GM18907 (cell line): ENCODE data around the gene PPP1R1B.

Source experiments
- ATAC-seq: cut with Tn5 transposase; IDR thresholded peaks from one replicate; pipeline ENCODE4 v1.9.1; 2021; ENCODE audit warnings: mild to moderate bottlenecking, moderate library complexity; ENCODE audit not compliant: unreplicated experiment

The PPP1R1B gene

DNA sequence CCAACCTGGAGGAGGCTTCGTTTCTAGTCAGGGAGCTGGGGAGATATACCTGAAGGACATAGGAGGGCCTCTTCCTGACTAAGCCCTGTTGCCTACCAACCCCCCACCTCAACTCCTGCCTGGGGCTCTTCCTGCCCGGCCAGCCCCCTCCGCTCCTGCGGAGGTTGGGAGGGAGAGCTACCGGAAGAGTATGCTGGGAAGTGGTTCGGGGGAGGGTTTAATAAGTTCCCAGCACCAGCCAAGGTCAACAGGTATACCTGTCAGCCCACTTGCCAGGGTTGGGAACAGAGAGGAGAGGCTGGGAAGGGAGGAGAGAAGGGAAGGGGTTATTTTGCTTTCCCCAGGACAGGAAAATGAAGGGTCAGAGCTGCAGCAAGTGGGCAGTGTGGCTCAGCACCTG is 4.7 kb downstream of the PPP1R1B start:
- no peak for ATAC-seq

DNA sequence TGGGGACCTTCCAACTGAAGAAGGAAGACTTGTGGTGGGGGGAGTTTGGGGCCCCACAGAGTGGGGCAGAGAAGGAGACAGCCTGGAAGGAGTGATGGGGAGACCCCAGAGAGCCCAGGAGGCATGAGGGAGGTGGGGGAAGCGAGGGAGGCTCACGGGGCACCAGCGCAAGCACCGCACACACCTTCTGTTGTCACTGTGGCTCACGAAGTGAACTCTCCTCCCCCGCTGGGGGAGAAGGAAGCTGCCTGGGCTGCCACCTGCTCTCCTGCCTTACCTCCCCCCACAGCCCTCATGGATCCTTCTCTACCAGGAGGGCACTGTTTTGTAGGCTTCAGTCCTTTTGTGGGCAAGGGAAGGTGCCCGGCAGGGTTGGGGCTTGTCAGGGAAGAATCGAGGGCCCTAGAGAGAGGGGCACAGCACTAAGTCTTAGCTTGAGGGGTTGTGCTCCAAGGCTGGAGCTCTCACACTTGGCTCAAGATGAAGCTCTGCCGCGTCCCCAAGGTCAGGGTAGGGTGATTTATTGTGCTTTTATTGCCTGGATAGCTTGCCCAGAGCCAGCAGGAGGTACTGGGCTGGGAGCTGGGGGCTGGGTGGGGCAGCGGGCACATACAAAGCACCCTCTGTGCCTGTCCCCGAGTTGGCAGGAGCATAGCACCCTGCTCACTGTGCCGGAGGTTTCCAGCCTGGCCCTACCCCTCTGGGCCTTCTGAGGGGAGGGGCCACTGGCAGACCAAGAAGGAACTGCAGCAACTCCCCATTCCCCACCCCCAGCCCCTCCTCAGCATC is 5.6 kb downstream of the PPP1R1B start:
- ATAC-seq = no peak

DNA sequence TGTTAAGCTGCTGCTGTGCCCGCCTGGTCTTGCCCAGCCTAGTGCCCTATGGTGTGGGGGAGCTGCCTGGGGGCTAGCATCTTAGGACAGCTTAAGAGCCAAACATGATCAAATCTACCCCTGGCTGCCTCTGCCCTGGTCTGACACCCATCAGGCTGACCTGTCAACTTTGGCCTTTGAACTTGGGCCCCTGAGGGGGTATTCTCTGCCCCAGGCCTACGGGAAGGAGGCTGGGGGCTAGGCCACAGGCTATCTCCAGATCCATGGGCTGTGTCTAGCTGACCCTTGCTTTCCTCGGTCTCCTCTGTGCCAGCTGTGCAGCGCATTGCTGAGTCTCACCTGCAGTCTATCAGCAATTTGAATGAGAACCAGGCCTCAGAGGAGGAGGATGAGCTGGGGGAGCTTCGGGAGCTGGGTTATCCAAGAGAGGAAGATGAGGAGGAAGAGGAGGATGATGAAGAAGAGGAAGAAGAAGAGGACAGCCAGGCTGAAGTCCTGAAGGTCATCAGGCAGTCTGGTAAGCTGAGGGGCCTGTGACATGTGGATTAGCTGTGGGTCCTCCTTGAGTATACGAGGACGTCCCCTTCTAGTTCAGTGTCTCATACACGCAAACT is 6.9 kb downstream of the PPP1R1B start:
- no peak for ATAC-seq

- ATAC-seq = no peak
These were observed 7.7 kb downstream of the PPP1R1B start for GRCh38 chr17:39634384-39634871.

DNA sequence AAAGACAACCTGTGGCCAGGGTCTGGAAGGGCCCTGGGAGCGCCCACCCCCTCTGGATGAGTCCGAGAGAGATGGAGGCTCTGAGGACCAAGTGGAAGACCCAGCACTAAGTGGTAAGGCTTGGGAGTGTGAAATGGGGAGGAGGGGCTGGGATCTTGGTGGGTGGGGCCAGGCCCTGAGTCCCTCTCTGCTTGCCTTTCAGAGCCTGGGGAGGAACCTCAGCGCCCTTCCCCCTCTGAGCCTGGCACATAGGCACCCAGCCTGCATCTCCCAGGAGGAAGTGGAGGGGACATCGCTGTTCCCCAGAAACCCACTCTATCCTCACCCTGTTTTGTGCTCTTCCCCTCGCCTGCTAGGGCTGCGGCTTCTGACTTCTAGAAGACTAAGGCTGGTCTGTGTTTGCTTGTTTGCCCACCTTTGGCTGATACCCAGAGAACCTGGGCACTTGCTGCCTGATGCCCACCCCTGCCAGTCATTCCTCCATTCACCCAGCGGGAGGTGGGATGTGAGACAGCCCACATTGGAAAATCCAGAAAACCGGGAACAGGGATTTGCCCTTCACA is 8.9 kb downstream of the PPP1R1B start:
- no peak for ATAC-seq

DNA sequence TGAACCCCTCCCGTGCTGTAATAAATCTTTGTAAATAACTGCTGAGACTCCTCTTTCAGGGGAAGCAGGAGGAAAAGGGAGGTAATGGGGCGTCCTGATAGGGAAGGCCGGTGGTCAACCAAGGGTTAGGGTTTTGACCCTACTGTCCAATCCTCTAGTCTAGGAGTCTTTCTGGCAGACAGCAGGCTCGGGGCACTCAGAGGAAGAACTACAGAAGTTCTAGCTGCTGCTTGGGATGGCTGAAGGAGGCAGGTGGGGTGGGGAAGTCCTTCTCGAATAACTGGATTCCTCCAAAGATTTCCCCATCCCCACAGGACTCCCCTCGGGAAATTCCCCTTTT is 9.8 kb downstream of the PPP1R1B start:
- peak; percentile 15 for ATAC-seq

DNA sequence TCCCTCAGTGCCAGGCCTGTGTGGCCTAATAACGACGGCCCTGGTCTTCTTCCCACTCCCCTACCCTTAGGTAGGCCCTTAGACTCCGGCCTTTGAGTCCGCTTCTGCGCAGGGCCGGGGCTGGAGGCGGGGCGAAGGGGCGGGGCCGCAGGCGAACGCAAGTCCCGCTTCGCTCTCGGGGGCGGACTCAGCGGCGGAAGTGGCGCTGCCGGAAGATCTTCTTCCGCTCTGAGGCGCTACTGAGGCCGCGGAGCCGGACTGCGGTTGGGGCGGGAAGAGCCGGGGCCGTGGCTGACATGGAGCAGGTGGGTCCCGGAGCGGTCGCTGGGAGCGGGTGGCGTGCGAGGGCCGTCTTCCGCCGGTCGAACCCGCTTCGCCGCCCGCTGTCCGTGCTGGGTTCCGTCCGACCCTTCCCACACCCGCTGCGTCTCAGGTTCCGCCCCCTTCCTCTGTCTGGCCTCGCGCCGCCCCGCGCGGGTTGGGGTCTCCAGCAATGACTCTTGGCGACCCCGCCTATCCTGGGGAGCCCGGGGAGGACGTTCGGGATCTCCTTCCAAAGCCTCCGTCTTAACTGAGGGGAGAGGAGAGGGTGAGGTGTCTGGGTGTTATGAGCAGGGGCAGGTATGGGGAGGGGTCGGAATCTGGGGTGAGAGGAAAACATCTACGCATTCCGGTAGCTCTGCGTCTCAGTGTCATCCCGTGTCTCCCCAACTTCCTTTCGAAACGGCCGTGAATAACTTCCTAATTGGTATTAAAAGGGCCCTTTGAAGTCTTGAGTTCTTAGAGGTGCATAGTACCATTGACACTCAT is 10.4 kb downstream of the PPP1R1B start, which contains the start of gene STARD3:
TSS of gene STARD3 (plus strand) at position 218 of the 810 bp plus-strand sequence. CDS start 16,388 bp downstream, outside the sequence.
- peak; percentile 66 for ATAC-seq

GRCh38 chr17:39638317-39638716 is 11.6 kb downstream of the PPP1R1B start:
- ATAC-seq = no peak

GRCh38 chr17:39639043-39639442 is 12.3 kb downstream of the PPP1R1B start:
- ATAC-seq = no peak

DNA sequence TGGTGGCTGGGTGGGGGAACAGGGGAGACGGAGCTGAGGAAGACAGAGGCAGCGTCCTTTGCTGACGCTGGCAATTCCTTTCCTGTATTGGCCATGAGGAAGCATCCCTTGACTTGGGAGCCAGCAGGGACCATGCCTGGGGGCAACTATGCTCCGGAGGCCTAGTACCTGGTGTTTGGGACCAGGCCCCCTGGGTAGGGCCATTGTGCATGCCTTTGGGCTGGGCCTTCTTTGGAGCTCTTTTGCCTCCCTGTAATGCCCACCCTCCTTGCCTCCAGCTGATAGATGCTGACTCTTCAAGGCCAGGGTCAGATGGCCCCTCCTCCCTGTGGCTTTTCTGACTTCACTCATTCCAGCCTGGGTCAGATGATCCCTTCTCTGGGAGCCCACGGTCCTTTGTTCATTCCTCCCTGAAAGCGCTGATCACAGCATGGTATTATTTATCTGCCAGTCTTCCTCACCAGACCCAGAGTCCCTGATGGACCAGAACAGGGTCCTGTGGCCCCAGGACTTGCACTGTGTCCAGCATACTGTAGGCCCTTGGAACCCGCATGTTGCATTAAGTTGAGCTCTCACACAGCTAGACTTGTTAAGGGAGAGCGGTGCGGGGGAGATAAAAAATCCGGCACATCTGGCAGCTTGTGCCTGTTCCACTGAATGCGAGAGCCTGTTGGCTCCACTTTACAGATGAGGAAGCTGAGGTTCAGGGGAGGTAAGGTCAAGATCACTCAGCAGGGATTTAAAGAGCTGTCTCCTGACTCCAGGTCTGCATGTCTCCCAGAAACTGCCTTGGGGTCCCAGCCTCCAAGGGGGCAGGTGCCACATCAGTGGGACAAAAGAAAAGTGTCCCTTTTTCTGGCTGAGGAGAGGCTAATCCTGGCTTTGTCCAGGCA is 13.1 kb downstream of the PPP1R1B start:
- ATAC-seq = no peak

DNA sequence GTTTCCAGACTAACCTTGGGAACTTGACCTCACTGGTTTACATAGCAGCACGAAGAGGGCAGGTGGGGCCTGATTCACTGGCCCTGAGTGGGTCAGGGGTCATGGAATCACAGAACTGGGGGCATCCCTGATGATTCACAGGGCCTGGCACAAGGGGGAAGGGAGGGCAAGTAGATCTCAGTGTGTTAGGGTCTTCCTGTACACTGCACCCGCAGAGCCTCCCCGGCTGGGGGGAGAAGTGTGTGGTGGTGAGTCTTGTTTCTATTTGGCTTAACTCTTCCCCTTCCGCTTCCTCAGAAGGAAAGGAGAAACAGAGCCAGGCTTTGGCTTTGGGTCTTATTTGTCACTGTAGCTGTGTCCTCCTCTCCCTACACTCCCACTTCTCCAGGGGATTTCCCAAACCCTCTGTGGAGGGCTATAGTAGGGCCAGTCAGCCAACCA is 13.9 kb downstream of the PPP1R1B start:
- ATAC-seq = no peak

- no peak for ATAC-seq
These were observed 14.3 kb downstream of the PPP1R1B start for GRCh38 chr17:39641097-39641496.

GRCh38 chr17:39641883-39642282 is 15.1 kb downstream of the PPP1R1B start:
- no peak for ATAC-seq

DNA sequence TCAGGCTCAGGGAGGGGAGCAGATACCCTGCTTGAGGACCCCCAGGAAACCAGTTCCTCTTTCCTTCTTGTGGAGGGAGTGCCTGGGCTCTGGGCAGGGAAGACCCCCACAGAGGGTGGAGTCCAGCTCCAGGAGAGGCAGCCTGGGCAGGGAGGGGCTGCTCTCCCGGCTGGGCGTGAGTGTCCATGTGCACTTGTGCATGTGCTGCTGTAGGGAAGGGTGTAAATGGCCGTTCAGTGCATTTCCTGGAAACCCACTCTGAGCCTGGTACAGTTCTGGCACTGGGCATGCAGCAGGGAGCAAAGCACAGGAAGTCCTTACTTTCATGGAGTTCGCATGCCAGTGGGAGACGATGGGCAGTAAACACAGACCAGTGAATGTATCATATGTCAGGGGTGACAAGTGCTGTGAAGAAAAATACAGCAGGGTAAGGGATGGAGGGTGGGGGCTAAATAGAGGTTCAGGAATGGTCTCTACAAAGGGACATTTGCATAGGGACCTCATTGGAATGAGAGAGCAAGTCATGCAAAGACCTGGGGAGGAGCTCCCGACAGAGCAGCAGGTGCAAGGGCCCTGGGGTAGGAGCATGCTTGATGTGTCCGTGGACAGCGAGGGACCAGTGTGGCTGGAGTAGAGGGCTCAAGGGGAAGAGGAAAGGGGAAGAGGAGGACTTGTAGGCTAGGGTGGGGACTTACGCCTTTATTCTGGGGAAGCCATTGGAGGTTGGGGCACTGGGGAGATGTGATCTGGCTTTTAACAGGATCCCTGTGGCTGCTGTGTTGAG is 15.7 kb downstream of the PPP1R1B start:
- ATAC-seq = no peak

GRCh38 chr17:39643271-39643670 is 16.5 kb downstream of the PPP1R1B start:
- ATAC-seq = no peak

DNA sequence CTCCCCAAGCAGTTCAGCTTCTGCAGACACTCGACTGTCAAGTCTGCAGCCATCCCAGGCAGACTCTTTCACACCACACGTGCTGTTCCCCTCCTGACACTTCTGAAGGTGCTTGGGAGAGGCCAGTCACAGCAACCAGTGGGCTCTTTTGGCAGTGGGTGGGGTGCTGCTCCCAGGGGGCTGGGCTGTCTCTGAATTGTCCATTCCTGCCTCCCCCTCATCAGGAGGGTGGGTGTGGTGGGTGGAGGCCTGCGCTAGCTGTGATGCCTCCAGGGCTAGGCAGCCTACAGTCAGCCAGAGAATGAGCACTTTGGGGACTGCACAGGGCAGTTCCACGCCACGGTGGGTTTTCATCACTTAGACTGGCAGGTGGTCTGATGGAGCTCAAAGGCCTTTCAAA is 20.5 kb downstream of the PPP1R1B start:
- ATAC-seq = no peak

- no peak for ATAC-seq
These were observed 22.0 kb downstream of the PPP1R1B start for GRCh38 chr17:39648616-39649366.

DNA sequence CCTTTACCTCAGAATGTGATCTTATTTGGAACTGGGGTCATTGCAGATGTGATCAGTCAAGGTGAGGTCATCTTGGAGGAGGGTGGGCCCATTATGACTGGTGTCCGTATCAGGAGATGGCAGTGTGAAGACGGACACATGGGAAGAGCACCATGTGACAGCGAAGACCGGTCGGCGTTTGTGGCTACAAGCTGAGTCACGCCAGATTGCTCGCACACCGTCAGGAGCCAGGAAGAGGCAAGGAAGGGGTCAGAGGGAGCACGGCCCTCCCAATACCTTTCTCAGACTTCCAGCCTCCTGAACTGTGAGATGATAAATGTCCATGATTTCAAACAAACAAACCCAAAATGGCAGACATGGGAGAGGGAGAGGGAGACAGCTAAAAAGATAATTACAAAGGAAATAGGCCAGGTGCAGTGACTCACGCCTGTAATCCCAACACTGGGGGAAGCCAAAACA is 23.4 kb downstream of the PPP1R1B start:
- no peak for ATAC-seq
